Measurements from ENCODE around the gene TNFSF12. TPM values are rescaled to one million over a fixed set of nuclear protein-coding genes. Genes with fewer than 3 reads are reported as not detected.

TNFSF12 gene
- polyA plus RNA-seq, 1 donor (not counting 4 experiments of a cell fraction or from before 2014, with no cell fraction given): 1.0 TPM

DNA sequence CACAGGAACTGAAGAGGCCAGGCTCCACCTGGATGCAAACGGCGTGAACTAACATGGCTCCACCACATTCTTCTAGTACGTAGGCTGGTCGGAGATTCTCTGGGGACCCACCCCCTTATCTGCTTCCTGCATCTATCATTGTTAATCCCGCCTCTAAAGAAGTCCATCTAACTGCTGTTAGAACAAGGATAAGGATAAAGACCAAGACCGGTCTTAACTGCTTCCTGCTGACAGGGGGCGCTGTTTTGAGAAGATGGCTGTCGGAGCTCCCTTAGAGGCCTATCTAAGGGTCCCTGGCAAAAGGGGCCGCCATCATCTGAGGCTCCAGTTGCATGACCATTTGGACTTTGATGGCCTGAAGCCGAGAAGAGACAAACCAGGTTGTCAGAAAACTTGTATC is 25.8 kb upstream of the TNFSF12 start:
- no peak for TF ChIP-seq EZH2 (IDR thresholded peaks at IDR 0.05; ENCODE audit: low read length)
- TF ChIP-seq, protein P1, sequence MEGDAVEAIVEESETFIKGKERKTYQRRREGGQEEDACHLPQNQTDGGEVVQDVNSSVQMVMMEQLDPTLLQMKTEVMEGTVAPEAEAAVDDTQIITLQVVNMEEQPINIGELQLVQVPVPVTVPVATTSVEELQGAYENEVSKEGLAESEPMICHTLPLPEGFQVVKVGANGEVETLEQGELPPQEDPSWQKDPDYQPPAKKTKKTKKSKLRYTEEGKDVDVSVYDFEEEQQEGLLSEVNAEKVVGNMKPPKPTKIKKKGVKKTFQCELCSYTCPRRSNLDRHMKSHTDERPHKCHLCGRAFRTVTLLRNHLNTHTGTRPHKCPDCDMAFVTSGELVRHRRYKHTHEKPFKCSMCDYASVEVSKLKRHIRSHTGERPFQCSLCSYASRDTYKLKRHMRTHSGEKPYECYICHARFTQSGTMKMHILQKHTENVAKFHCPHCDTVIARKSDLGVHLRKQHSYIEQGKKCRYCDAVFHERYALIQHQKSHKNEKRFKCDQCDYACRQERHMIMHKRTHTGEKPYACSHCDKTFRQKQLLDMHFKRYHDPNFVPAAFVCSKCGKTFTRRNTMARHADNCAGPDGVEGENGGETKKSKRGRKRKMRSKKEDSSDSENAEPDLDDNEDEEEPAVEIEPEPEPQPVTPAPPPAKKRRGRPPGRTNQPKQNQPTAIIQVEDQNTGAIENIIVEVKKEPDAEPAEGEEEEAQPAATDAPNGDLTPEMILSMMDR (optimal IDR thresholded peaks at IDR 0.05 in 1 of 3, IDR thresholded peaks at IDR 0.05 in 1 of 3, conservative IDR thresholded peaks at IDR 0.05 in 1 of 3; ENCODE audit: extremely low read depth in 1 of 3, insufficient read depth in 2 of 3, low read length in 3 of 3): peak; percentile 27 to 48 (median 38)
- dilution Hi-C loops (cut with MboI; ENCODE audit: extremely low pct_ligation_motif_present, low sequenced_read_pairs): no loop called here
- H3K9ac ChIP-seq (ENCODE audit: control insufficient read depth, extremely low read depth, insufficient read depth, low read length): no peak overlapping the region
- no peak overlapping the region for H2AFZ ChIP-seq (ENCODE audit: control insufficient read depth, low read length)
- H3K4me2 ChIP-seq (ENCODE audit: control insufficient read depth, extremely low read depth, insufficient read depth, low read depth, low read length): no peak overlapping the region
- no peak for FAIRE-seq
- no peak overlapping the region for H3K27ac ChIP-seq (ENCODE audit: control insufficient read depth, insufficient read depth, low read length)
- peaks cover 4% of the 10 kb centered on the region for H3K4me1 ChIP-seq (ENCODE audit: control insufficient read depth, extremely low read depth, insufficient read depth, low read length)
- no peaks in the 10 kb centered on the region for H3K27me3 ChIP-seq (ENCODE audit: control insufficient read depth, extremely low read depth, insufficient read depth, low read length)
- DNase-seq (ENCODE audit: low read depth, low spot score): no peak
- no peak overlapping the region for H3K4me3 ChIP-seq (ENCODE audit: control insufficient read depth in 2 of 3, extremely low read depth in 1 of 3, insufficient read depth in 2 of 3, low read depth in 1 of 3, low read length in 3 of 3)
- H3K36me3 ChIP-seq (ENCODE audit: control insufficient read depth in 2 of 2, extremely low read depth in 1 of 2, insufficient read depth in 2 of 2, low read length in 2 of 2): no peaks in the 10 kb centered on the region
- H3K79me2 ChIP-seq (ENCODE audit: control insufficient read depth, insufficient read depth, low read length): no peaks in the 10 kb centered on the region
- no peaks in the 10 kb centered on the region for H3K9me3 ChIP-seq (ENCODE audit: control insufficient read depth, low read depth, low read length)
- H4K20me1 ChIP-seq (ENCODE audit: control insufficient read depth, extremely low read depth, insufficient read depth, low read length): no peaks in the 10 kb centered on the region
- H3K9me1 ChIP-seq (ENCODE audit: control insufficient read depth, extremely low read depth, insufficient read depth, low read length): no peaks in the 10 kb centered on the region

DNA sequence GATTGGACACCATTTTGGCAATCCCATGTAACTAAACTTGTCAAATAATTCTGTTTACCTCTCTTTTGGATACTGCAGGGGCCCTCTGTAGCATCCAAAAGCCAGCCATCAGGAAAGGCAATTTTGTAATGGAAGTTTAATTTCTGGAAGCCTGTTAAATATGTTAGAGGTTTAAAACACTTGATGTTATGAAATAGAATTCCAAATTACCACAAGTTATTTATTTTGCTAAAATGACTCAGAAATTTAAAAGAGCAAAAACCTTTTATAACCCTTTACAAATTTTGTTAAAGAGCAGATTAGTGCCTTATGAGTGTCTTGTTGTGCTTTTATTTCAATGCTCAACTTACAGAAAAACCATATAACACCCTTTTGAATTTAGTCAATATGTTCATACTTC is 20.0 kb upstream of the TNFSF12 start:
- H3K9me1 ChIP-seq (ENCODE audit: control insufficient read depth, extremely low read depth, insufficient read depth, low read length): no peaks in the 10 kb centered on the region
- dilution Hi-C loops (cut with MboI; ENCODE audit: extremely low pct_ligation_motif_present, low sequenced_read_pairs): no loop called here
- H3K9ac ChIP-seq (ENCODE audit: control insufficient read depth, extremely low read depth, insufficient read depth, low read length): no peak overlapping the region
- FAIRE-seq: no peak
- H3K4me3 ChIP-seq (ENCODE audit: control insufficient read depth in 2 of 3, extremely low read depth in 1 of 3, insufficient read depth in 2 of 3, low read depth in 1 of 3, low read length in 3 of 3): no peak overlapping the region
- DNase-seq (ENCODE audit: low read depth, low spot score): no peak
- peaks cover 3% of the 10 kb centered on the region for H3K9me3 ChIP-seq (ENCODE audit: control insufficient read depth, low read depth, low read length)
- no peak overlapping the region for H3K4me2 ChIP-seq (ENCODE audit: control insufficient read depth, extremely low read depth, insufficient read depth, low read depth, low read length)
- H3K79me2 ChIP-seq (ENCODE audit: control insufficient read depth, insufficient read depth, low read length): no peaks in the 10 kb centered on the region
- H3K4me1 ChIP-seq (ENCODE audit: control insufficient read depth, extremely low read depth, insufficient read depth, low read length): no peaks in the 10 kb centered on the region
- no peak overlapping the region for H3K27ac ChIP-seq (ENCODE audit: control insufficient read depth, insufficient read depth, low read length)
- no peaks in the 10 kb centered on the region for H3K36me3 ChIP-seq (ENCODE audit: control insufficient read depth in 2 of 2, extremely low read depth in 1 of 2, insufficient read depth in 2 of 2, low read length in 2 of 2)
- no peak overlapping the region for H2AFZ ChIP-seq (ENCODE audit: control insufficient read depth, low read length)
- no peak for TF ChIP-seq EZH2 (IDR thresholded peaks at IDR 0.05; ENCODE audit: low read length)
- no peaks in the 10 kb centered on the region for H4K20me1 ChIP-seq (ENCODE audit: control insufficient read depth, extremely low read depth, insufficient read depth, low read length)
- H3K27me3 ChIP-seq (ENCODE audit: control insufficient read depth, extremely low read depth, insufficient read depth, low read length): no peaks in the 10 kb centered on the region
